DND-41 (cell line): ENCODE data around the gene VN1R5.

Experiments used
- ATAC-seq: fragments of 200-7000 bp; cut with Tn5 transposase; 3 replicates; pipeline ENCODE4 v1.9.1; 2021; ENCODE audit warnings: low read depth; ENCODE audit not compliant: insufficient read depth
- DNase-seq: peaks from one replicate; pipeline ENCODE4 v3.0.0-alpha.2; 2020
- H2AFZ ChIP-seq: 2 replicates; pipeline ENCODE4 v1.6.0; 2012; ENCODE audit warnings: low read depth, low read length
- H3K27ac ChIP-seq: 2 replicates; pipeline ENCODE4 v1.5.1; 2012; ENCODE audit warnings: low read length, inconsistent platforms
- H3K27me3 ChIP-seq: fragments of 200-600 bp; sonication (generic); 2 replicates; pipeline ENCODE4 v1.6.0; 2012; ENCODE audit warnings: low read length, mild to moderate bottlenecking, inconsistent platforms; ENCODE audit not compliant: insufficient read depth, poor library complexity
- H3K36me3 ChIP-seq: 2 replicates; pipeline ENCODE4 v1.5.1; 2012; ENCODE audit warnings: low read length, inconsistent platforms; ENCODE audit not compliant: insufficient read depth
- H3K4me1 ChIP-seq: 2 replicates; pipeline ENCODE4 v1.5.1; 2012; ENCODE audit warnings: mild to moderate bottlenecking, low read length; ENCODE audit not compliant: insufficient read depth
- H3K4me2 ChIP-seq: 2 replicates; pipeline ENCODE4 v1.6.0; 2012; ENCODE audit warnings: mild to moderate bottlenecking, moderate library complexity, low read length, inconsistent platforms; ENCODE audit not compliant: insufficient read depth
- H3K4me3 ChIP-seq, 2 experiments: fragments of 200-600 bp in 1 of 2; shearing (Covaris generic) in 1 of 2; 2 replicates each; pipeline ENCODE4 v1.5.1; 2012 to 2016; ENCODE audit warnings: inconsistent platforms in 2 of 2, low read length in 2 of 2, mild to moderate bottlenecking in 2 of 2, low read depth in 1 of 2, moderate library complexity in 1 of 2
- H3K79me2 ChIP-seq: 2 replicates; pipeline ENCODE4 v1.6.0; 2012; ENCODE audit warnings: low read length, inconsistent platforms; ENCODE audit not compliant: insufficient read depth
- H3K9ac ChIP-seq: 2 replicates; pipeline ENCODE4 v1.6.0; 2012; ENCODE audit warnings: low read depth, mild to moderate bottlenecking, inconsistent platforms, low read length, moderate library complexity
- H3K9me3 ChIP-seq: 2 replicates; pipeline ENCODE4 v1.5.1; 2012; ENCODE audit warnings: low read length, moderate library complexity, mild to moderate bottlenecking, inconsistent platforms; ENCODE audit not compliant: insufficient read depth, severe bottlenecking
- H4K20me1 ChIP-seq: 2 replicates; pipeline ENCODE4 v1.6.0; 2012; ENCODE audit warnings: low read length; ENCODE audit not compliant: insufficient read depth
- CTCF ChIP-seq: IDR thresholded peaks from 2 replicates; pipeline ENCODE4 v1.5.1; 2012; ENCODE audit warnings: borderline replicate concordance, low read length, moderate library complexity, mild to moderate bottlenecking; ENCODE audit not compliant: poor library complexity, severe bottlenecking; ENCODE audit errors: extremely low read depth
- EZH2 ChIP-seq: IDR thresholded peaks from 3 replicates; pipeline ENCODE4 v1.6.1; 2012; ENCODE audit warnings: borderline replicate concordance, low read depth, mild to moderate bottlenecking, moderate library complexity, low read length, inconsistent platforms; ENCODE audit not compliant: severe bottlenecking

Gene VN1R5

GRCh38 chr1:247298124-247298481 is 42.2 kb downstream of the VN1R5 start:
- Histone ChIP-seq H3K4me2 (no peak overlapping the region), H3K36me3 (peaks cover 43% of the 10 kb centered on the region), H3K79me2 (no peaks in the 10 kb centered on the region), H3K27me3 (no peaks in the 10 kb centered on the region), H3K4me1 (no peaks in the 10 kb centered on the region), H3K9me3 (no peaks in the 10 kb centered on the region), H3K27ac (no peak overlapping the region), H2AFZ (no peak overlapping the region), H3K9ac (no peak overlapping the region), H4K20me1 (no peaks in the 10 kb centered on the region), H3K4me3 (no peak overlapping the region)
- TF ChIP-seq EZH2 (no peak), CTCF (no peak)
- ATAC-seq (no peak), DNase-seq (no peak)

- H3K9me3 ChIP-seq = no peaks in the 10 kb centered on the region
- H2AFZ ChIP-seq = no peak overlapping the region
- H3K36me3 ChIP-seq = peaks cover 49% of the 10 kb centered on the region
- H3K27me3 ChIP-seq = no peaks in the 10 kb centered on the region
- no peak overlapping the region for H3K4me3 ChIP-seq
- H3K79me2 ChIP-seq = no peaks in the 10 kb centered on the region
- no peak overlapping the region for H3K4me2 ChIP-seq
- no peaks in the 10 kb centered on the region for H4K20me1 ChIP-seq
- ATAC-seq = no peak
- no peak overlapping the region for H3K9ac ChIP-seq
- H3K4me1 ChIP-seq = no peaks in the 10 kb centered on the region
- DNase-seq = no peak
- no peak for TF ChIP-seq EZH2
- H3K27ac ChIP-seq = no peak overlapping the region
Measured at GRCh38 chr1:247298701-247299100, 42.8 kb downstream of the VN1R5 start.

- no peak for ATAC-seq
- Histone ChIP-seq H3K36me3 (peaks cover 59% of the 10 kb centered on the region), H3K4me2 (no peak overlapping the region), H3K27ac (no peak overlapping the region), H3K27me3 (no peaks in the 10 kb centered on the region), H3K9me3 (no peaks in the 10 kb centered on the region), H3K9ac (no peak overlapping the region), H3K4me1 (no peaks in the 10 kb centered on the region), H2AFZ (no peak overlapping the region), H3K4me3 (no peak overlapping the region), H3K79me2 (no peaks in the 10 kb centered on the region), H4K20me1 (no peaks in the 10 kb centered on the region)
- DNase-seq = no peak
- no peak for TF ChIP-seq EZH2
- no peak for TF ChIP-seq CTCF
Measured at GRCh38 chr1:247299723-247300381, 44.0 kb downstream of the VN1R5 start.

GRCh38 chr1:247300491-247301175 is 44.8 kb downstream of the VN1R5 start:
- TF ChIP-seq CTCF (no peak), EZH2 (no peak)
- H3K4me1 ChIP-seq = no peaks in the 10 kb centered on the region
- DNase-seq (no peak), ATAC-seq (no peak)
- H3K4me2 ChIP-seq = no peak overlapping the region
- H2AFZ ChIP-seq = no peak overlapping the region
- no peaks in the 10 kb centered on the region for H3K9me3 ChIP-seq
- no peak overlapping the region for H3K27ac ChIP-seq
- no peak overlapping the region for H3K9ac ChIP-seq
- no peaks in the 10 kb centered on the region for H3K79me2 ChIP-seq
- no peak overlapping the region for H3K4me3 ChIP-seq
- H4K20me1 ChIP-seq = no peaks in the 10 kb centered on the region
- peaks cover 65% of the 10 kb centered on the region for H3K36me3 ChIP-seq
- no peaks in the 10 kb centered on the region for H3K27me3 ChIP-seq
